ENCODE data around the gene PPP1CA.

The PPP1CA gene

GRCh38 chr11:67418476-67419281, 17.0 kb upstream of the PPP1CA start:
- DNase-seq (ENCODE audit: low read depth in 2 of 3, low spot score in 1 of 3) = no peak

- DNase-seq (ENCODE audit: low read depth in 2 of 3, low spot score in 1 of 3) = no peak
Observed at GRCh38 chr11:67417425-67417824, 15.8 kb upstream of the PPP1CA start.

GRCh38 chr11:67416416-67417335, 15.0 kb upstream of the PPP1CA start:
- DNase-seq (ENCODE audit: low read depth in 2 of 3, low spot score in 1 of 3) = no peak

GRCh38 chr11:67415501-67416304, 14.0 kb upstream of the PPP1CA start, which contains the start of gene CARNS1:
Gene CARNS1, plus strand, starts transcription at chr11:67415678. Its CDS starts 522 bp downstream, at chr11:67416200.
- no peak for DNase-seq (ENCODE audit: low read depth in 2 of 3, low spot score in 1 of 3)

GRCh38 chr11:67413266-67413849, 11.7 kb upstream of the PPP1CA start:
- DNase-seq (ENCODE audit: low read depth in 2 of 3, low spot score in 1 of 3) = no peak

GRCh38 chr11:67412495-67413179, 11.0 kb upstream of the PPP1CA start:
- no peak for DNase-seq (ENCODE audit: low read depth in 2 of 3, low spot score in 1 of 3)

- no peak for DNase-seq (ENCODE audit: low read depth in 2 of 3, low spot score in 1 of 3)
Observed at GRCh38 chr11:67411785-67412152, 10.1 kb upstream of the PPP1CA start.

GRCh38 chr11:67410984-67411784, 9.5 kb upstream of the PPP1CA start:
- no peak for DNase-seq (ENCODE audit: low read depth in 2 of 3, low spot score in 1 of 3)

- DNase-seq (ENCODE audit: low read depth in 2 of 3, low spot score in 1 of 3) = no peak
Observed at GRCh38 chr11:67410369-67410831, 8.7 kb upstream of the PPP1CA start.

- no peak for DNase-seq (ENCODE audit: low read depth in 2 of 3, low spot score in 1 of 3)
Observed at GRCh38 chr11:67409781-67410368, 8.2 kb upstream of the PPP1CA start.

GRCh38 chr11:67409261-67409666, 7.6 kb upstream of the PPP1CA start:
- peak in 1 of 3 donors; percentile 56 for DNase-seq (ENCODE audit: low read depth in 2 of 3, low spot score in 1 of 3)

- no peak for DNase-seq (ENCODE audit: low read depth in 2 of 3, low spot score in 1 of 3)
Observed at GRCh38 chr11:67408437-67409200, 7.0 kb upstream of the PPP1CA start.

- no peak for DNase-seq (ENCODE audit: low read depth in 2 of 3, low spot score in 1 of 3)
Observed at GRCh38 chr11:67407688-67408163, 6.1 kb upstream of the PPP1CA start.

- DNase-seq (ENCODE audit: low read depth in 2 of 3, low spot score in 1 of 3) = no peak
Observed at GRCh38 chr11:67406969-67407687, 5.5 kb upstream of the PPP1CA start.

- no peak for DNase-seq (ENCODE audit: low read depth in 2 of 3, low spot score in 1 of 3)
Observed at GRCh38 chr11:67406420-67406968, 4.8 kb upstream of the PPP1CA start.

GRCh38 chr11:67405688-67406339, 4.2 kb upstream of the PPP1CA start:
- no peak for DNase-seq (ENCODE audit: low read depth in 2 of 3, low spot score in 1 of 3)

GRCh38 chr11:67405196-67405567, 3.5 kb upstream of the PPP1CA start:
- DNase-seq (ENCODE audit: low read depth in 2 of 3, low spot score in 1 of 3) = no peak
